Endothelial cell of umbilical vein (primary cell): ENCODE results near the gene CACNA2D3. TPM values are rescaled to one million over a fixed set of nuclear protein-coding genes. Genes with fewer than 3 reads are reported as not detected.

Experiments used
- BruUV-seq: library from RNA; stranded (reverse); fragments of 400-500 nt; replicated peaks from 2 replicates; lab custom pipeline; 2021; lab: Mats Ljungman, UMichigan
- CTCF ChIA-PET: fragments of 300-600, 350-600 bp; sonication (Branson Sonifier 250); formaldehyde crosslinking; loops from one replicate; lab custom pipeline; 2021; ENCODE audit warnings: antibody characterized with exemption, inconsistent platforms; lab: Charles Lee
- POLR2A ChIA-PET: fragments of 300-600, 350-600 bp; sonication (Branson Sonifier 250); formaldehyde crosslinking; loops from one replicate; lab custom pipeline; 2021; ENCODE audit warnings: antibody characterized with exemption, inconsistent platforms; lab: Charles Lee
- DNase-seq: peaks from one replicate; pipeline ENCODE4 v3.0.0-alpha.2; 2011; ENCODE audit warnings: low read depth, low spot score
- FAIRE-seq: peaks from 2 replicates; lab custom pipeline; 2011; peaks lifted over from hg19 to GRCh38; lab: Jason Lieb, UNC
- H2AFZ ChIP-seq: 2 replicates; pipeline ENCODE4 v1.6.0; 2012; ENCODE audit warnings: low read depth, low read length, control low read depth, inconsistent platforms
- H3K27ac ChIP-seq: 2 replicates; pipeline ENCODE4 v1.5.1; 2011; ENCODE audit warnings: low read depth, mild to moderate bottlenecking, control low read depth, low read length, moderate library complexity; ENCODE audit not compliant: insufficient read depth
- H3K27me3 ChIP-seq, 2 experiments: 2 replicates each; pipeline versions ENCODE4 v1.6.0 to v1.6.1; 2011; ENCODE audit warnings: low read length in 2 of 2, mixed read lengths in 1 of 2; ENCODE audit not compliant: control insufficient read depth in 2 of 2, insufficient read depth in 2 of 2
- H3K36me3 ChIP-seq, 2 experiments: 2 replicates in 1 of 2; 3 replicates in 1 of 2; pipeline ENCODE4 v1.5.1; 2011; ENCODE audit warnings: low read length in 2 of 2, mild to moderate bottlenecking in 1 of 2, moderate library complexity in 1 of 2; ENCODE audit not compliant: control insufficient read depth in 2 of 2, insufficient read depth in 2 of 2; ENCODE audit errors: extremely low read depth in 1 of 2
- H3K4me1 ChIP-seq: 3 replicates; pipeline ENCODE4 v1.5.1; 2011; ENCODE audit warnings: mild to moderate bottlenecking, low read length; ENCODE audit not compliant: control insufficient read depth, insufficient read depth; ENCODE audit errors: extremely low read depth
- H3K4me2 ChIP-seq: 2 replicates; pipeline ENCODE4 v1.6.1; 2011; ENCODE audit warnings: low read length, control low read depth, mixed read lengths; ENCODE audit not compliant: insufficient read depth
- H3K4me3 ChIP-seq, 3 experiments: fragments of 200-600 bp in 1 of 3; sonication (generic), shearing (Covaris generic) in 1 of 3; replicated peaks in 1 of 3; 2 replicates each; pipeline ENCODE4 v1.5.1; 2011 to 2016; ENCODE audit warnings: control low read depth in 3 of 3, low read length in 3 of 3, mild to moderate bottlenecking in 2 of 3, inconsistent platforms in 1 of 3, low read depth in 1 of 3, moderate library complexity in 1 of 3; ENCODE audit not compliant: insufficient read depth in 1 of 3
- H3K79me2 ChIP-seq: 2 replicates; pipeline ENCODE4 v1.6.0; 2012; ENCODE audit warnings: low read length, inconsistent platforms; ENCODE audit not compliant: control insufficient read depth, insufficient read depth
- H3K9ac ChIP-seq: replicated peaks from 2 replicates; pipeline ENCODE3; 2011; ENCODE audit warnings: low read length, control low read depth; ENCODE audit not compliant: insufficient read depth; ENCODE audit errors: extremely low read depth
- H3K9me1 ChIP-seq: replicated peaks from 3 replicates; pipeline ENCODE4 v1.6.0; 2011; ENCODE audit warnings: mild to moderate bottlenecking, low read length; ENCODE audit not compliant: control insufficient read depth, insufficient read depth; ENCODE audit errors: extremely low read depth
- H3K9me3 ChIP-seq: replicated peaks from 2 replicates; pipeline ENCODE4 v1.5.1; 2012; ENCODE audit warnings: low read length, inconsistent platforms; ENCODE audit not compliant: control insufficient read depth, insufficient read depth
- H4K20me1 ChIP-seq: replicated peaks from 2 replicates; pipeline ENCODE3; 2011; ENCODE audit warnings: mild to moderate bottlenecking, low read length; ENCODE audit not compliant: control insufficient read depth, insufficient read depth; ENCODE audit errors: extremely low read depth
- CTCF ChIP-seq, 2 donors: IDR thresholded peaks; 1 replicate in 1 of 2; 2 replicates in 1 of 2; pipeline ENCODE4 v1.5.1; 2011; ENCODE audit warnings: low read length in 2 of 2, mild to moderate bottlenecking in 2 of 2, moderate library complexity in 2 of 2, control low read depth in 1 of 2, inconsistent platforms in 1 of 2, low read depth in 1 of 2; ENCODE audit not compliant: insufficient read depth in 1 of 2; ENCODE audit errors: extremely low read depth in 1 of 2
- EZH2 ChIP-seq: IDR thresholded peaks from 2 replicates; pipeline ENCODE4 v1.6.1; 2012; ENCODE audit warnings: borderline replicate concordance, low read depth, mild to moderate bottlenecking, moderate library complexity, low read length, inconsistent platforms; ENCODE audit not compliant: severe bottlenecking
- FOS ChIP-seq: IDR thresholded peaks from 2 replicates; pipeline ENCODE4 v1.6.1; 2011; ENCODE audit warnings: mild to moderate bottlenecking, low read length, moderate library complexity, borderline replicate concordance; ENCODE audit not compliant: insufficient read depth
- GATA2 ChIP-seq: IDR thresholded peaks from 2 replicates; pipeline ENCODE4 v1.7.0; 2011; ENCODE audit warnings: low read depth, mild to moderate bottlenecking, moderate library complexity, mixed read lengths, low read length; ENCODE audit not compliant: insufficient read length, insufficient read depth
- JUN ChIP-seq: IDR thresholded peaks from 2 replicates; pipeline ENCODE4 v1.6.1; 2011; ENCODE audit warnings: borderline replicate concordance, low read depth; ENCODE audit not compliant: insufficient read length, insufficient read depth
- MAX ChIP-seq: IDR thresholded peaks from 2 replicates; pipeline ENCODE4 v1.6.1; 2011; ENCODE audit not compliant: insufficient read depth, insufficient read length
- MYC ChIP-seq: IDR thresholded peaks from one replicate; pipeline ENCODE4 v1.6.1; 2011; ENCODE audit warnings: mild to moderate bottlenecking, low read depth, low read length
- POLR2A ChIP-seq: IDR thresholded peaks from 2 replicates; pipeline ENCODE4 v1.6.1; 2012; ENCODE audit warnings: low read depth, mild to moderate bottlenecking, control low read depth, low read length
- POLR2AphosphoS5 ChIP-seq: IDR thresholded peaks from 2 replicates; pipeline ENCODE4 v1.6.1; 2012; ENCODE audit warnings: low read depth, mild to moderate bottlenecking, control low read depth, low read length, moderate library complexity; ENCODE audit not compliant: insufficient read depth
- dilution Hi-C: fragments of 300-500 bp; cut with MboI; formaldehyde crosslinking; loops from one replicate; pipeline ENCODE4 v1.15.0; 2019; ENCODE audit warnings: low sequenced_read_pairs; ENCODE audit not compliant: extremely low pct_ligation_motif_present
- intact Hi-C: fragments of 100-400 bp; cut with micrococcal nuclease; formaldehyde crosslinking; loops from one replicate; pipeline ENCODE4 v1.10.0; 2022
- polyA plus RNA-seq, 4 experiments: library from polyadenylated mRNA; depleted of rRNA in 3 of 4; stranded (reverse) in 3 of 4; unstranded in 1 of 4; fragments of >200 nt; gene quantifications; 2 replicates each; pipeline versions ENCODE4 v1.2.1 to v1.2.3, GENCODE V29; 2011 to 2012; ENCODE audit warnings: missing spikeins in 1 of 4
- total RNA-seq: library from RNA; stranded (reverse); gene quantifications from 2 replicates; pipeline ENCODE4 v1.2.3, GENCODE V29; 2021

The CACNA2D3 gene
- total and polyA plus RNA-seq, 2 donors (not counting 3 experiments of a cell fraction or from before 2014, with no cell fraction given): not detected

- no peaks in the 10 kb centered on the region for H4K20me1 ChIP-seq
- FAIRE-seq (no peak), DNase-seq (no peak)
- H3K9me3 ChIP-seq: peaks cover 3% of the 10 kb centered on the region
- ChIA-PET POLR2A (no interaction called here), CTCF (no interaction called here)
- no peak for TF ChIP-seq GATA2
- no peak for TF ChIP-seq FOS
- TF ChIP-seq POLR2A: no peak
- TF ChIP-seq JUN: no peak
- no peak for TF ChIP-seq EZH2
- TF ChIP-seq POLR2AphosphoS5: no peak
- no peak for TF ChIP-seq MYC
- TF ChIP-seq MAX: no peak
- H3K9ac ChIP-seq: no peak overlapping the region
- no peaks in the 10 kb centered on the region for H3K27me3 ChIP-seq
- BruUV-seq: no TSS peak
- no peak overlapping the region for H2AFZ ChIP-seq
- no peak overlapping the region for H3K4me3 ChIP-seq
- no peak overlapping the region for H3K27ac ChIP-seq
- no peaks in the 10 kb centered on the region for H3K36me3 ChIP-seq
- no peaks in the 10 kb centered on the region for H3K4me1 ChIP-seq
- no peaks in the 10 kb centered on the region for H3K79me2 ChIP-seq
- H3K4me2 ChIP-seq: no peak overlapping the region
- dilution Hi-C loops (no loop called here), intact Hi-C loops (no loop called here)
- no peaks in the 10 kb centered on the region for H3K9me1 ChIP-seq
Measured at GRCh38 chr3:54339608-54340007, 217.3 kb downstream of the CACNA2D3 start.

GRCh38 chr3:54341811-54342210 lies 219.5 kb downstream of the CACNA2D3 start:
- TF ChIP-seq CTCF (IDR thresholded peaks at IDR 0.05; ENCODE audit: extremely low read depth in 1 of 2, insufficient read depth in 1 of 2, low read depth in 1 of 2, low read length in 2 of 2): no peak
- TF ChIP-seq EZH2: no peak
- no peak for TF ChIP-seq POLR2AphosphoS5
- TF ChIP-seq MYC: no peak
- no peak for TF ChIP-seq GATA2
- no peak for TF ChIP-seq FOS
- TF ChIP-seq POLR2A: no peak
- TF ChIP-seq MAX: no peak
- TF ChIP-seq JUN: no peak
- no peaks in the 10 kb centered on the region for H4K20me1 ChIP-seq
- no peak overlapping the region for H3K9ac ChIP-seq
- BruUV-seq: no TSS peak
- no peak overlapping the region for H3K4me2 ChIP-seq
- ChIA-PET CTCF (no interaction called here), POLR2A (no interaction called here)
- no peak overlapping the region for H2AFZ ChIP-seq
- no peak overlapping the region for H3K4me3 ChIP-seq
- H3K27ac ChIP-seq: no peak overlapping the region
- peaks cover 3% of the 10 kb centered on the region for H3K9me3 ChIP-seq
- intact Hi-C loops (no loop called here), dilution Hi-C loops (no loop called here)
- no peaks in the 10 kb centered on the region for H3K9me1 ChIP-seq
- FAIRE-seq: no peak
- H3K4me1 ChIP-seq: no peaks in the 10 kb centered on the region
- no peaks in the 10 kb centered on the region for H3K79me2 ChIP-seq
- no peak for DNase-seq
- no peaks in the 10 kb centered on the region for H3K27me3 ChIP-seq
- no peaks in the 10 kb centered on the region for H3K36me3 ChIP-seq
